Upper lobe of right lung (tissue), 1 donor: Measurements from ENCODE around the gene SNX25. TPM values are rescaled to one million over a fixed set of nuclear protein-coding genes. Genes with fewer than 3 reads are reported as not detected.
"Not testable (repeated sequence)": the region's sequence is repeated elsewhere in the genome, so short reads cannot be mapped to it uniquely, and the experiment has no call there.

Source experiments
- ATAC-seq: fragments of 200-7000 bp; cut with Tn5 transposase; one replicate; pipeline ENCODE4 v1.9.1; 2020; ENCODE audit warnings: mild to moderate bottlenecking, moderate library complexity
- DNase-seq: peaks from one replicate; pipeline ENCODE4 v3.0.0-alpha.2; 2020
- H3K27ac ChIP-seq: fragments of 200-600 bp; one replicate; pipeline ENCODE4 v1.8.0; 2022
- H3K27me3 ChIP-seq: fragments of 200-600 bp; one replicate; pipeline ENCODE4 v1.8.0; 2022; ENCODE audit warnings: mild to moderate bottlenecking
- H3K36me3 ChIP-seq: fragments of 200-600 bp; one replicate; pipeline ENCODE4 v1.8.0; 2022
- H3K4me1 ChIP-seq: fragments of 200-600 bp; one replicate; pipeline ENCODE4 v1.8.0; 2022
- H3K4me3 ChIP-seq: fragments of 200-600 bp; one replicate; pipeline ENCODE4 v1.8.0; 2022; ENCODE audit warnings: mild to moderate bottlenecking
- H3K9me3 ChIP-seq: fragments of 200-600 bp; one replicate; pipeline ENCODE4 v1.8.0; 2022
- CTCF ChIP-seq: fragments of 200-600 bp; IDR thresholded peaks from one replicate; pipeline ENCODE4 v1.8.0; 2022; ENCODE audit warnings: antibody characterized with exemption
- intact Hi-C: fragments of 100-400 bp; cut with DNase I; formaldehyde crosslinking; loops from one replicate; pipeline ENCODE4 v1.11.0; 2022
- total RNA-seq: library from RNA; stranded (reverse); fragmentation: NEBNext Ultra II Directional; extraction: Animal tissue kit (Norgen Biotek cat#: 25700); gene quantifications from one replicate; pipeline ENCODE4 v1.2.1, GENCODE V29; 2021
- donor health status: DM: no; HTN: yes; CAD: no; lungs with severe emphysema.

The SNX25 gene
- total RNA-seq, 1 donor from 2014 or later = 98.5 TPM

DNA sequence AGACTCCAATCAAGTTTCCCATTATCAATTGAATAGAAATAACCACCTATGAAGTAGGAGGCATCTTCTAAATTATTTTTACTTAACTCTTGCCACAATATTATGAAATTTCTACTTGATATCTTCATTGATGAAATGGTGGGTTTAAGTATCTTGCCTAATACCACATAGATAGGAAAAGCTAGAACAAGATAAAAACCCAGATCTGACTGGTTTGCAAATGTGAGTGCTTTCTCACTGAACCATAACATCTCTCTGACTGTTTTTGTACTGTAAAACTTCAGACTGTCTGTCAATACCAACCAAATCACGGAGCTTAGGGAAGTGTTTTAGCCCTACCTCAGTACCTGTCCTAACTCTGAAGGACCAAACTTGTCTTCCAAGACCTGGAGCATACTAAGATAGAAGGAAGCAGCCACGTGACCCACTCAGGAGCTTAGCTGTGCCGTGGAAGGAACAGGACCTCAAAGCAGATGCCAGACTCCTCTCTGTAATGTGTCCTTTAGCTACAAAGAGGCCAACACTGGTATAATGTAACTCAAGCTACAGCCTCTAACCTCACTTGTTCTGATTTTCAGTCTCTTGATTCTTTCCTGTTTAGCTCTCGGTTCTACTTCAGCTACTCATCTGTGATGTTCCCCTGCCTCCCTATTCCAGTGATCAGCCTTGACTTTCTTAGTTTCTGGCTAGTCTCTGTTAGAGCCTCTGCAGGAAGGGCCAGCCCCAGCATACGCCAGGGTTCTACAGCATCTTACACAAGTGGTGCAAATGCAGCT, 101.9 kb downstream of the SNX25 start:
- no peak for ATAC-seq
- Histone ChIP-seq H3K27ac (no peak overlapping the region), H3K4me3 (no peak overlapping the region), H3K4me1 (no peaks in the 10 kb centered on the region), H3K36me3 (peaks cover 33% of the 10 kb centered on the region), H3K27me3 (no peaks in the 10 kb centered on the region), H3K9me3 (no peaks in the 10 kb centered on the region)
- intact Hi-C loops = no loop called here
- DNase-seq = no peak
- TF ChIP-seq CTCF = no peak

- H3K4me1 ChIP-seq = no peaks in the 10 kb centered on the region
- intact Hi-C loops = no loop called here
Measured at GRCh38 chr4:185312699-185313098, 103.3 kb downstream of the SNX25 start.

GRCh38 chr4:185317462-185317861, 108.1 kb downstream of the SNX25 start:
- H3K4me3 ChIP-seq, DNase-seq, H3K27ac ChIP-seq, H3K9me3 ChIP-seq, intact Hi-C loops, H3K27me3 ChIP-seq, H3K4me1 ChIP-seq, ATAC-seq: not testable (repeated sequence)
- peaks cover 30% of the 10 kb centered on the region for H3K36me3 ChIP-seq

More at GRCh38 chr4:185312699-185313098, 103.3 kb downstream of the SNX25 start:
- Histone ChIP-seq H3K36me3 (peaks cover 33% of the 10 kb centered on the region), H3K27me3 (no peaks in the 10 kb centered on the region), H3K4me3 (no peak overlapping the region), H3K9me3 (no peaks in the 10 kb centered on the region), H3K27ac (no peak overlapping the region)
- ATAC-seq (no peak), DNase-seq (no peak)
- TF ChIP-seq CTCF = no peak

- DNase-seq = no peak
- no peak for ATAC-seq
- Histone ChIP-seq H3K27me3 (no peaks in the 10 kb centered on the region), H3K36me3 (peaks cover 27% of the 10 kb centered on the region), H3K4me1 (no peaks in the 10 kb centered on the region), H3K4me3 (no peak overlapping the region), H3K27ac (no peak overlapping the region), H3K9me3 (no peaks in the 10 kb centered on the region)
- TF ChIP-seq CTCF = no peak
- intact Hi-C loops = no loop called here
Measured at GRCh38 chr4:185317880-185318279, 108.5 kb downstream of the SNX25 start.

GRCh38 chr4:185318679-185319078, 109.3 kb downstream of the SNX25 start:
- Histone ChIP-seq H3K27ac (no peak overlapping the region), H3K36me3 (peaks cover 26% of the 10 kb centered on the region), H3K4me1 (no peaks in the 10 kb centered on the region), H3K4me3 (no peak overlapping the region), H3K27me3 (no peaks in the 10 kb centered on the region), H3K9me3 (no peaks in the 10 kb centered on the region)
- no peak for TF ChIP-seq CTCF
- intact Hi-C loops = no loop called here
- DNase-seq (no peak), ATAC-seq (peak; percentile 39)

- DNase-seq (no peak), ATAC-seq (no peak)
- H3K4me1 ChIP-seq = no peaks in the 10 kb centered on the region
- no peaks in the 10 kb centered on the region for H3K27me3 ChIP-seq
- TF ChIP-seq CTCF = no peak
- no peaks in the 10 kb centered on the region for H3K9me3 ChIP-seq
- intact Hi-C loops = no loop called here
- H3K36me3 ChIP-seq = peaks cover 26% of the 10 kb centered on the region
- no peak overlapping the region for H3K4me3 ChIP-seq
- H3K27ac ChIP-seq = no peak overlapping the region
Measured at GRCh38 chr4:185322803-185323202, 113.4 kb downstream of the SNX25 start.
